Progenitor cell of endocrine pancreas (in vitro differentiated cells): ENCODE data around the gene VPREB3. TPM values are rescaled to one million over a fixed set of nuclear protein-coding genes. Genes with fewer than 3 reads are reported as not detected.

Experiments
- DNase-seq: peaks from one replicate; pipeline ENCODE4 v3.0.0; 2021; ENCODE audit warnings: low spot score; ENCODE audit not compliant: unreplicated experiment
- H3K27ac Mint-ChIP-seq: 2 replicates; pipeline ENCODE4 v1.8.0; 2021; ENCODE audit warnings: mild to moderate bottlenecking, moderate library complexity, mixed read lengths
- H3K27me3 Mint-ChIP-seq: 2 replicates; pipeline ENCODE4 v1.8.0; 2021; ENCODE audit warnings: mixed read lengths
- H3K36me3 Mint-ChIP-seq: 2 replicates; pipeline ENCODE4 v1.8.0; 2022; ENCODE audit warnings: mixed read lengths; ENCODE audit not compliant: insufficient read depth
- H3K4me1 Mint-ChIP-seq: 2 replicates; pipeline ENCODE4 v1.8.0; 2021; ENCODE audit warnings: low read depth, mixed read lengths
- H3K4me3 Mint-ChIP-seq: 2 replicates; pipeline ENCODE4 v1.8.0; 2021; ENCODE audit warnings: low read depth, mild to moderate bottlenecking, moderate library complexity, mixed read lengths
- H3K9me3 Mint-ChIP-seq: 2 replicates; pipeline ENCODE4 v1.8.0; 2021; ENCODE audit warnings: low read depth, mixed read lengths
- total RNA-seq: library from RNA; stranded (reverse); gene quantifications from 2 replicates; pipeline ENCODE4 v1.2.1, GENCODE V29; 2021
- TF ChIP-seq, protein P1 (sequence below): fragments of 200-600 bp; sonication (generic); IDR thresholded peaks from one replicate; pipeline ENCODE4 v1.5.0; 2021; ENCODE audit warnings: antibody characterized with exemption, mild to moderate bottlenecking; ENCODE audit not compliant: unreplicated experiment

Gene VPREB3
- total RNA-seq, 1 donor from 2014 or later, result not detected

DNA sequence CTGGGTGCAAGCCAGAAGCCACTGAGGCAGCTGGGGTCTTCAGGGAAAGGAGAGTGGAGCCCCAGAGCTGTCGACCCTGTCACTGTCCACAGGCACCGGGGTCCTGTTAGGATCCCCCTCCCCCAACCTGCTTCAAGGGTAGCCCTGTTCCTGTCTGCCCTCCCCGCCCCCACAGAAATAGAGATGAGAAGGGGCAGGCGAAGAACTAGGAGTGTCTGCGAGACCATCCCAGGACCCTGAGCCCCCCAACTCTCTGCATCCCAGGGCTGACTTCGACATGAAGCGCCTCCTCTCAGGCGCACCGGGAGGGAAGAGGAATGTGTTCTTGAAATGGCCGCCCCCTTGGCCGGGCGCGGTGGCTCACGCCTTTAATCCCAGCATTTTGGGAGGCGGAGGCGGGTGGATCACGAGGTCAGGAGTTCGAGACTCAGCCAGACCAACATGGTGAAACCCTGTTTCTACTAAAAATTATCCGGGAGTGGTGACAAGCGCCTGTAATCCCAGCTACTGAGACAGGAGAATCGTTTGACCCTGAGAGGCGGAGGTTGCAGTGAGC is 2.7 kb downstream of the VPREB3 start:
- H3K4me3 Mint-ChIP-seq, result peak overlapping the region; percentile 80
- DNase-seq, result no peak
- H3K36me3 Mint-ChIP-seq, result peaks cover 2% of the 10 kb centered on the region
- no peaks in the 10 kb centered on the region for H3K9me3 Mint-ChIP-seq
- peaks cover 13% of the 10 kb centered on the region for H3K4me1 Mint-ChIP-seq
- peak overlapping the region; percentile 92 for H3K27ac Mint-ChIP-seq
- TF ChIP-seq, protein P1, sequence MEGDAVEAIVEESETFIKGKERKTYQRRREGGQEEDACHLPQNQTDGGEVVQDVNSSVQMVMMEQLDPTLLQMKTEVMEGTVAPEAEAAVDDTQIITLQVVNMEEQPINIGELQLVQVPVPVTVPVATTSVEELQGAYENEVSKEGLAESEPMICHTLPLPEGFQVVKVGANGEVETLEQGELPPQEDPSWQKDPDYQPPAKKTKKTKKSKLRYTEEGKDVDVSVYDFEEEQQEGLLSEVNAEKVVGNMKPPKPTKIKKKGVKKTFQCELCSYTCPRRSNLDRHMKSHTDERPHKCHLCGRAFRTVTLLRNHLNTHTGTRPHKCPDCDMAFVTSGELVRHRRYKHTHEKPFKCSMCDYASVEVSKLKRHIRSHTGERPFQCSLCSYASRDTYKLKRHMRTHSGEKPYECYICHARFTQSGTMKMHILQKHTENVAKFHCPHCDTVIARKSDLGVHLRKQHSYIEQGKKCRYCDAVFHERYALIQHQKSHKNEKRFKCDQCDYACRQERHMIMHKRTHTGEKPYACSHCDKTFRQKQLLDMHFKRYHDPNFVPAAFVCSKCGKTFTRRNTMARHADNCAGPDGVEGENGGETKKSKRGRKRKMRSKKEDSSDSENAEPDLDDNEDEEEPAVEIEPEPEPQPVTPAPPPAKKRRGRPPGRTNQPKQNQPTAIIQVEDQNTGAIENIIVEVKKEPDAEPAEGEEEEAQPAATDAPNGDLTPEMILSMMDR, result no peak
- no peaks in the 10 kb centered on the region for H3K27me3 Mint-ChIP-seq

DNA sequence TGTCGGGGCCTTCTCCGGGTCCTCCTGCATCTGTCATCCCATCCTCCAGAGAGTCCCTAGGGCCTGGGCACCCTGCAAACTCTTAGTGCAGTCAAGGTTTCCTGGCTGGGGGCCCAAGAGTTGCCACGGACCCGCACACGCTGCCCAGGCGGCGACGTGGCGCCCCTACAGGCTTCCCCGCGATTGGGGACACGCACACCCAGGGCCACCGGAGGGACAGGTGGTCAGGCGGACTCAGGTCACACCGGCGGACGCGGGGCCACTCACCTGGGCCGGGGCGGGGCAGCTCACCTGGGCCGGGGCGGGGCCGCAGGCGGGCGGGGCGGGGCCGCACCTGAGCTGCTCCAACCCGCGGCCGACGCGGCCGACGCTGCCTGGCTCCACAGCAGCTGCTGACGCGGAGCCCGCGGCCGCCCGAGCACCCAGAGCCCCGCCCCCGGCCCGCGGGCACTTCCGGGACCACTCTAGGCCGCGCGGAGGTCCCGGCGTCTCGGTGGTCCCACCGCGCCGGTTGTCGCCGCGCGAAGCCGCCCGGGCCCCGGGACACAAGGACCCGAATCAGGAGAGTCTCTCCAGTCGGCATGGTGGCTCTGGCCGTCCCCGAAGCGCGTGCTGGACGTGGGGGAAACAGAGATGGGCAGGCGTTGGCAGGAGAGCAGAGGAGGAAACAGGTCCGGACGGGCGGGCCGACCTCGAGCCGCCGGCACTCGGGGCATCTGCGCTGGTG is 3.3 kb downstream of the VPREB3 start, which contains the start of gene ZNF70:
ZNF70 (minus strand) TSS at position 399 of the 727 bp plus-strand sequence. CDS start 5,972 bp downstream, outside the sequence.
- H3K9me3 Mint-ChIP-seq, result no peaks in the 10 kb centered on the region
- H3K4me1 Mint-ChIP-seq, result peaks cover 18% of the 10 kb centered on the region
- H3K27me3 Mint-ChIP-seq, result no peaks in the 10 kb centered on the region
- TF ChIP-seq, protein P1, result peak; percentile 50
- H3K4me3 Mint-ChIP-seq, result peak within 1 kb of the TSS; percentile 80
- peak within 1 kb of the TSS; percentile 94 for H3K27ac Mint-ChIP-seq
- DNase-seq, result peak; percentile 86
- peaks cover 3% of the 10 kb centered on the region for H3K36me3 Mint-ChIP-seq

DNA sequence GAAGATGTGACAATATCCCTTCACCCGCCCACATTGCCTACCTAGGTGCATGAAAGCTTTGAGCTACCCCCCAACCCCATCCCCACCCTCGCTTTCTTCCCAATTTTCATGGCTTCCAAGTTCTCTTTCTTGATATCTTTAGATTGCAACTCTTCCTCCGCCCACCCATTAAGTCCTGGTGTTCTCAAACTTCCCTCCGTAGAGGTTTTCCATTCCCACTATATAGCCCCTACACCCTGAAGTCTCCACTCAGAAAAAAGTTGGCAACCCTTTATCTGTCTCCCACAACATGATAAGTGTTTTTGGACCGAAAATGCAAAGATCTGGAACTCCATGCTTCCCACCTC is 3.9 kb downstream of the VPREB3 start:
- TF ChIP-seq, protein P1, result no peak
- peak overlapping the region; percentile 94 for H3K27ac Mint-ChIP-seq
- H3K27me3 Mint-ChIP-seq, result no peaks in the 10 kb centered on the region
- peaks cover 4% of the 10 kb centered on the region for H3K36me3 Mint-ChIP-seq
- no peaks in the 10 kb centered on the region for H3K9me3 Mint-ChIP-seq
- peak overlapping the region; percentile 79 for H3K4me3 Mint-ChIP-seq
- DNase-seq, result no peak
- H3K4me1 Mint-ChIP-seq, result peaks cover 20% of the 10 kb centered on the region

DNA sequence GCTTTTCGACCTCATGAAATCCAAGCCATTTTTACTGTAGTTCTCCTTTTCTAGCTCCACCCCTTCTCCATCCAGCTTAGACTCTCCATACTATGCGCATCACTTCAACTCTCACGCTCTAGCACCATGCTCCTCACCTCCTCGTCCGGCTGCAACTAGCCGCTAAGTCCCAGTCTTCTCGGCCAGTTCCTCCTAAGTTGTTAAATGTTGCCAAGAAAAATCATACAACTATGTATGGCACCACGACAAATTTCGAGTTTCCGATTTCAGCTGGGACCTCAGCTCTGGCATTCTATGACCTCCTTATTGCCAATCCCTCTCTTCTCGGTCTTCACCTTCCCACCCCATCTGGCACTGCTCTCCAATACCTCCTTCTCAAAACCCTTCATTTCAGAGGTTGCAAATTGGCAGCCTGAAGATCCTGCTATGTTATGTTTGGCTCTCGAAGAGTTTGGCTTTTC is 4.4 kb downstream of the VPREB3 start:
- TF ChIP-seq, protein P1, result no peak
- H3K27ac Mint-ChIP-seq, result peak overlapping the region; percentile 29
- peaks cover 2% of the 10 kb centered on the region for H3K9me3 Mint-ChIP-seq
- no peak for DNase-seq
- H3K27me3 Mint-ChIP-seq, result no peaks in the 10 kb centered on the region
- H3K4me3 Mint-ChIP-seq, result peak overlapping the region; percentile 79
- H3K4me1 Mint-ChIP-seq, result peaks cover 20% of the 10 kb centered on the region
- peaks cover 8% of the 10 kb centered on the region for H3K36me3 Mint-ChIP-seq

DNA sequence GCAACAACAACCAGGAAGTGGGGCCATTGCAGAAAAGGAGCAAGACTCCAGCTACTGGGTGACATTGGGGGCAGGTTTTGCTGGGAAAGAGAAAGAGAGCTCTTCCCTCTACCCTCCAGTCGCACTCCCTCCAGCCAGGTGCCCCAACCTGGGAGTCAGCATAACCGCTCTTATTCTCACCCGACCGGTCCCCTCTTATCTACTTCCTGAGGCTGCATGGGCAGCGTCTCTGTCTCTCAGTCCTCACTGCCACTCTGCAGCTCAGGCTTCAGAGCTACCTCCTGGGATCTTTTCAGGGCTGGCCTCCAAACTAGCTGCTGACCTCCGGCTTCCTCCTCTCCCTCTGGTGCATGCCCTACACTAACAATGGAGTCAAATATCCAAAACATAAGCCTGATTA is 8.4 kb downstream of the VPREB3 start:
- TF ChIP-seq, protein P1, result no peak
- H3K9me3 Mint-ChIP-seq, result peaks cover 8% of the 10 kb centered on the region
- no peak overlapping the region for H3K4me3 Mint-ChIP-seq
- H3K27ac Mint-ChIP-seq, result no peak overlapping the region
- no peaks in the 10 kb centered on the region for H3K27me3 Mint-ChIP-seq
- H3K4me1 Mint-ChIP-seq, result peaks cover 20% of the 10 kb centered on the region
- no peak for DNase-seq
- H3K36me3 Mint-ChIP-seq, result peaks cover 26% of the 10 kb centered on the region
